ENCODE measurements around the gene NCAM2.
"Not testable (repeated sequence)": the region's sequence is repeated elsewhere in the genome, so short reads cannot be mapped to it uniquely, and the experiment has no call there.

NCAM2 gene

GRCh38 chr21:21345872-21346271, 347.7 kb downstream of the NCAM2 start:
- no peak for DNase-seq

GRCh38 chr21:21366277-21366676, 368.1 kb downstream of the NCAM2 start:
- no peak for DNase-seq

GRCh38 chr21:21367583-21367982, 369.4 kb downstream of the NCAM2 start:
- no peak for DNase-seq

GRCh38 chr21:21373969-21374368, 375.8 kb downstream of the NCAM2 start:
- no peak for DNase-seq

GRCh38 chr21:21383126-21383525, 384.9 kb downstream of the NCAM2 start:
- no peak for DNase-seq

GRCh38 chr21:21384977-21385376, 386.8 kb downstream of the NCAM2 start:
- no peak for DNase-seq

- DNase-seq, result no peak
Observed at GRCh38 chr21:21385404-21385803, 387.2 kb downstream of the NCAM2 start.

GRCh38 chr21:21387916-21388315, 389.7 kb downstream of the NCAM2 start:
- no peak for DNase-seq

- no peak for DNase-seq
Observed at GRCh38 chr21:21394064-21394463, 395.9 kb downstream of the NCAM2 start.

- no peak for DNase-seq
Observed at GRCh38 chr21:21396424-21396823, 398.2 kb downstream of the NCAM2 start.

GRCh38 chr21:21397464-21397863, 399.3 kb downstream of the NCAM2 start:
- DNase-seq, result no peak

GRCh38 chr21:21401444-21401843, 403.2 kb downstream of the NCAM2 start:
- no peak for DNase-seq

GRCh38 chr21:21402187-21402586, 404.0 kb downstream of the NCAM2 start:
- not testable (repeated sequence) for DNase-seq

- DNase-seq, result not testable (repeated sequence)
Observed at GRCh38 chr21:21404261-21404660, 406.1 kb downstream of the NCAM2 start.

GRCh38 chr21:21406921-21407320, 408.7 kb downstream of the NCAM2 start:
- no peak for DNase-seq

GRCh38 chr21:21412096-21412495, 413.9 kb downstream of the NCAM2 start:
- DNase-seq, result no peak

GRCh38 chr21:21415741-21416140, 417.5 kb downstream of the NCAM2 start:
- DNase-seq, result no peak

GRCh38 chr21:21434944-21435343, 436.7 kb downstream of the NCAM2 start:
- DNase-seq, result no peak

- DNase-seq, result no peak
Observed at GRCh38 chr21:21436012-21436534, 437.9 kb downstream of the NCAM2 start.

GRCh38 chr21:21439761-21440160, 441.6 kb downstream of the NCAM2 start:
- DNase-seq, result no peak

- DNase-seq, result no peak
Observed at GRCh38 chr21:21457077-21457476, 458.9 kb downstream of the NCAM2 start.

GRCh38 chr21:21458124-21458631, 460.0 kb downstream of the NCAM2 start:
- no peak for DNase-seq

- no peak for DNase-seq
Observed at GRCh38 chr21:21460979-21461378, 462.8 kb downstream of the NCAM2 start.

- DNase-seq, result no peak
Observed at GRCh38 chr21:21463456-21463855, 465.2 kb downstream of the NCAM2 start.

- DNase-seq, result no peak
Observed at GRCh38 chr21:21464684-21465083, 466.5 kb downstream of the NCAM2 start.
